K562 (cell line): ENCODE data around the gene RGMA. TPM values are rescaled to one million over a fixed set of nuclear protein-coding genes. Genes with fewer than 3 reads are reported as not detected.

ENCODE experiments used
- AFF4 ChIP-seq: sonication (generic); formaldehyde crosslinking; IDR thresholded peaks from 2 replicates; pipeline ENCODE4 v1.8.0; 2023; ENCODE audit warnings: mild to moderate bottlenecking, missing genetic modification reagents
- ARID2 ChIP-seq: fragments of 450-650 bp; IDR thresholded peaks from 2 replicates; pipeline ENCODE4 v1.6.1; 2017; ENCODE audit warnings: antibody characterized with exemption, mild to moderate bottlenecking
- CXXC5 ChIP-seq: fragments of 250-450 bp; sonication (Bioruptor Pico); IDR thresholded peaks from 2 replicates; pipeline ENCODE4 v1.8.0; 2022; ENCODE audit warnings: inconsistent platforms, mild to moderate bottlenecking, moderate library complexity
- HOMEZ ChIP-seq: fragments of 250-450 bp; sonication (Bioruptor Pico); IDR thresholded peaks from 2 replicates; pipeline ENCODE4 v1.4.0; 2020; ENCODE audit warnings: mild to moderate bottlenecking, moderate library complexity
- KDM1A ChIP-seq, 2 experiments: fragments of 450-650 bp; IDR thresholded peaks; 2 replicates each; pipeline ENCODE4 v1.6.1; 2016; ENCODE audit warnings: mild to moderate bottlenecking in 2 of 2
- POLR3A ChIP-seq: IDR thresholded peaks from 2 replicates; pipeline ENCODE4 v1.6.1; 2011; ENCODE audit warnings: borderline replicate concordance, mild to moderate bottlenecking, moderate library complexity; ENCODE audit not compliant: insufficient read length, insufficient read depth; ENCODE audit errors: extremely low read depth
- SAP30 ChIP-seq: fragments of 200-600 bp; sonication (generic); IDR thresholded peaks from 2 replicates; pipeline ENCODE4 v1.6.1; 2012; ENCODE audit warnings: borderline replicate concordance, low read depth, mild to moderate bottlenecking, moderate library complexity, low read length, control low read depth, inconsistent platforms; ENCODE audit not compliant: insufficient read depth, poor library complexity, severe bottlenecking
- SFPQ ChIP-seq: fragments of 200-400 bp; formaldehyde crosslinking; IDR thresholded peaks from 2 replicates; pipeline ENCODE4 v1.6.1; 2017; ENCODE audit warnings: mild to moderate bottlenecking, low read depth, low read length, moderate library complexity
- THAP12 ChIP-seq: fragments of 250-450 bp; sonication (Bioruptor Pico); IDR thresholded peaks from 2 replicates; pipeline ENCODE4 v1.9.0; 2021; ENCODE audit warnings: mild to moderate bottlenecking, inconsistent platforms
- TOE1 ChIP-seq, 2 experiments: fragments of 450-650 bp in 1 of 2; sonication (generic) in 1 of 2; formaldehyde crosslinking in 1 of 2; IDR thresholded peaks; 2 replicates each; pipeline versions ENCODE4 v1.7.1 to v1.8.0; 2016 to 2022; ENCODE audit warnings: borderline replicate concordance in 2 of 2, mild to moderate bottlenecking in 2 of 2, antibody characterized with exemption in 1 of 2, inconsistent platforms in 1 of 2, low read depth in 1 of 2, missing genetic modification reagents in 1 of 2, moderate library complexity in 1 of 2
- ZNF347 ChIP-seq: fragments of 450-650 bp; formaldehyde crosslinking; IDR thresholded peaks from 2 replicates; pipeline ENCODE4 v1.4.0; 2020; ENCODE audit warnings: low read depth, mild to moderate bottlenecking, moderate library complexity
- polyA plus RNA-seq, 8 experiments: library from polyadenylated mRNA; depleted of rRNA in 4 of 8; stranded (reverse) in 5 of 8; unstranded in 3 of 8; fragments of >200 nt; fragmentation: Nextera tagmentation in 2 of 8; fragmentation: Illumina TruSeq in 1 of 8; extraction: Ambion mirVana in 2 of 8; extraction: Trizol in 1 of 8; gene quantifications; 2 replicates each; pipeline versions ENCODE4 v1.2.1 to v1.2.3, GENCODE V29; 2011 to 2014; ENCODE audit warnings: inconsistent platforms in 1 of 8, missing spikeins in 1 of 8
- total RNA-seq, 7 experiments: library from RNA; depleted of rRNA in 6 of 7; stranded (reverse); fragments of >200 nt in 6 of 7; fragmentation: Illumina TruSeq in 2 of 7; extraction: Trizol in 2 of 7; gene quantifications; 2 replicates each; pipeline versions ENCODE4 v1.2.1 to v1.2.3, GENCODE V29; 2011 to 2021; ENCODE audit warnings: low replicate concordance in 1 of 7

Gene RGMA
- total and polyA plus RNA-seq, 9 of the 15 experiments (the other 6 are each of a cell fraction or from before 2014, with no cell fraction given), result 0.03 to 0.05 (median 0.03) TPM; not detected in 6

- TF ChIP-seq AFF4 (CRISPR knock-in tag) (no peak), KDM1A (IDR thresholded peaks at IDR 0.05) (no peak), ARID2 (no peak), CXXC5 (CRISPR knock-in tag) (no peak), SAP30 (no peak), POLR3A (no peak), TOE1 (IDR thresholded peaks at IDR 0.05; ENCODE audit: borderline replicate concordance) (no peak), TOE1 (CRISPR knock-in tag; IDR thresholded peaks at IDR 0.05; ENCODE audit: borderline replicate concordance, low read depth) (no peak), ZNF347 (CRISPR knock-in tag) (no peak), HOMEZ (CRISPR knock-in tag) (no peak), THAP12 (CRISPR knock-in tag) (no peak), SFPQ (no peak)
Measured at GRCh38 chr15:93037820-93038705, 50.9 kb downstream of the RGMA start (continued).
